Neural progenitor cell (in vitro differentiated cells): ENCODE results near the gene ANKRD2. TPM values are rescaled to one million over a fixed set of nuclear protein-coding genes. Genes with fewer than 3 reads are reported as not detected.
A peak's percentile ranks its signal among the peaks of the same experiment; 100 is the strongest.

Source experiments
- DNase-seq: peaks from one replicate; pipeline ENCODE4 v3.0.0-alpha.2; 2016; ENCODE audit warnings: low spot score
- H2AFZ ChIP-seq: fragments of 200-600 bp; sonication (generic); replicated peaks from 2 replicates; pipeline ENCODE4 v1.6.1; 2016; ENCODE audit warnings: antibody characterized with exemption
- H3F3A ChIP-seq: fragments of 200-600 bp; sonication (generic); 2 replicates; pipeline ENCODE4 v1.6.1; 2016; ENCODE audit warnings: antibody characterized with exemption, low read depth
- H3K27ac ChIP-seq: fragments of 200-600 bp; sonication (generic); 2 replicates; pipeline ENCODE4 v1.5.1; 2016; ENCODE audit warnings: mild to moderate bottlenecking
- H3K27me3 ChIP-seq: fragments of 200-600 bp; sonication (generic); 2 replicates; pipeline ENCODE4 v1.6.1; 2016; ENCODE audit warnings: mild to moderate bottlenecking, moderate library complexity
- H3K36me3 ChIP-seq: fragments of 200-600 bp; sonication (generic); 2 replicates; pipeline ENCODE4 v1.5.1; 2016
- H3K4me1 ChIP-seq: fragments of 200-600 bp; sonication (generic); 2 replicates; pipeline ENCODE4 v1.6.1; 2016; ENCODE audit warnings: mixed run types
- H3K4me2 ChIP-seq: fragments of 200-600 bp; sonication (generic); 2 replicates; pipeline ENCODE4 v1.6.1; 2016
- H3K4me3 ChIP-seq: fragments of 200-600 bp; sonication (generic); 2 replicates; pipeline ENCODE4 v1.5.1; 2016
- H3K79me2 ChIP-seq: fragments of 200-600 bp; sonication (generic); 2 replicates; pipeline ENCODE4 v1.6.1; 2016; ENCODE audit warnings: low read depth
- H3K9ac ChIP-seq: fragments of 200-600 bp; sonication (generic); 2 replicates; pipeline ENCODE4 v1.6.1; 2016
- H3K9me3 ChIP-seq: fragments of 200-600 bp; sonication (generic); 2 replicates; pipeline ENCODE4 v1.5.1; 2016; ENCODE audit warnings: low read depth
- H4K20me1 ChIP-seq: fragments of 200-600 bp; sonication (generic); 2 replicates; pipeline ENCODE4 v1.6.1; 2016; ENCODE audit warnings: low read depth
- H3K27ac Mint-ChIP-seq: 3 replicates; pipeline ENCODE4 v1.8.0; 2021; ENCODE audit warnings: mixed read lengths
- H3K27me3 Mint-ChIP-seq: 2 replicates; pipeline ENCODE4 v1.8.0; 2022; ENCODE audit warnings: low read depth, mild to moderate bottlenecking, inconsistent platforms, moderate library complexity, mixed read lengths; ENCODE audit not compliant: insufficient read depth
- H3K36me3 Mint-ChIP-seq: 3 replicates; pipeline ENCODE4 v1.8.0; 2021; ENCODE audit warnings: mixed read lengths
- H3K4me1 Mint-ChIP-seq: 3 replicates; pipeline ENCODE4 v1.8.0; 2021; ENCODE audit warnings: mixed read lengths
- H3K4me3 Mint-ChIP-seq: 3 replicates; pipeline ENCODE4 v1.8.0; 2021; ENCODE audit warnings: mild to moderate bottlenecking, moderate library complexity, mixed read lengths
- H3K9me3 Mint-ChIP-seq: 3 replicates; pipeline ENCODE4 v1.8.0; 2020; ENCODE audit warnings: mixed read lengths
- CTCF ChIP-seq: fragments of 200-600 bp; sonication (generic); IDR thresholded peaks from 2 replicates; pipeline ENCODE4 v1.5.1; 2017; ENCODE audit warnings: antibody characterized with exemption, mild to moderate bottlenecking
- EZH2 ChIP-seq: fragments of 200-600 bp; sonication (generic); IDR thresholded peaks from 2 replicates; pipeline ENCODE4 v1.6.1; 2017; ENCODE audit warnings: antibody characterized with exemption, mild to moderate bottlenecking, moderate library complexity
- EZH2phosphoT487 ChIP-seq: fragments of 200-600 bp; sonication (generic); IDR thresholded peaks from 2 replicates; pipeline ENCODE4 v1.6.1; 2017; ENCODE audit warnings: antibody characterized with exemption
- total RNA-seq: library from RNA; depleted of rRNA; stranded (reverse); fragments of >200 nt; gene quantifications from 2 replicates; pipeline ENCODE4 v1.2.3, GENCODE V29; 2015; ENCODE audit warnings: low replicate concordance

The ANKRD2 gene
- total RNA-seq, 1 donor from 2014 or later: not detected

- Histone ChIP-seq H3K9me3 (no peaks in the 10 kb centered on the region), H3K9ac (no peak overlapping the region), H3K27ac (no peak overlapping the region), H3K4me1 (no peaks in the 10 kb centered on the region), H3K79me2 (no peaks in the 10 kb centered on the region), H2AFZ (no peak overlapping the region), H3F3A (no peaks in the 10 kb centered on the region), H4K20me1 (no peaks in the 10 kb centered on the region), H3K27me3 (no peaks in the 10 kb centered on the region), H3K4me3 (no peak overlapping the region), H3K4me2 (no peak overlapping the region), H3K36me3 (no peaks in the 10 kb centered on the region)
- peaks cover 23% of the 10 kb centered on the region for H3K4me1 Mint-ChIP-seq
- peaks cover 2% of the 10 kb centered on the region for H3K27me3 Mint-ChIP-seq
- peaks cover 4% of the 10 kb centered on the region for H3K36me3 Mint-ChIP-seq
- no peak overlapping the region for H3K4me3 Mint-ChIP-seq
- H3K9me3 Mint-ChIP-seq: peaks cover 5% of the 10 kb centered on the region
- peak; percentile 33 for DNase-seq
- TF ChIP-seq EZH2phosphoT487 (no peak), CTCF (no peak), EZH2 (no peak)
- peak overlapping the region; percentile 95 for H3K27ac Mint-ChIP-seq
Measured at GRCh38 chr10:97532935-97533671, 39.5 kb upstream of the ANKRD2 start.

- no peaks in the 10 kb centered on the region for H3K27me3 ChIP-seq
- H3K27me3 Mint-ChIP-seq: peaks cover 2% of the 10 kb centered on the region
- no peak for TF ChIP-seq EZH2
- no peak for TF ChIP-seq EZH2phosphoT487
- no peak for TF ChIP-seq CTCF
- H3K79me2 ChIP-seq: no peaks in the 10 kb centered on the region
- no peak overlapping the region for H3K27ac Mint-ChIP-seq
- peaks cover 26% of the 10 kb centered on the region for H3K4me1 Mint-ChIP-seq
- H3K4me2 ChIP-seq: no peak overlapping the region
- no peaks in the 10 kb centered on the region for H3K4me1 ChIP-seq
- no peak overlapping the region for H3K9ac ChIP-seq
- no peaks in the 10 kb centered on the region for H3K36me3 ChIP-seq
- H2AFZ ChIP-seq: no peak overlapping the region
- H3K9me3 ChIP-seq: no peaks in the 10 kb centered on the region
- H3K4me3 Mint-ChIP-seq: no peak overlapping the region
- H3F3A ChIP-seq: no peaks in the 10 kb centered on the region
- H4K20me1 ChIP-seq: no peaks in the 10 kb centered on the region
- no peak overlapping the region for H3K4me3 ChIP-seq
- H3K9me3 Mint-ChIP-seq: peaks cover 5% of the 10 kb centered on the region
- no peak overlapping the region for H3K27ac ChIP-seq
- H3K36me3 Mint-ChIP-seq: peaks cover 4% of the 10 kb centered on the region
- no peak for DNase-seq
Measured at GRCh38 chr10:97533888-97534287, 38.7 kb upstream of the ANKRD2 start.

- Histone ChIP-seq H3K36me3 (no peaks in the 10 kb centered on the region), H4K20me1 (no peaks in the 10 kb centered on the region), H3K4me3 (no peak overlapping the region), H3K27ac (no peak overlapping the region), H3K9ac (no peak overlapping the region), H3K27me3 (no peaks in the 10 kb centered on the region), H3K79me2 (no peaks in the 10 kb centered on the region), H3K4me2 (no peak overlapping the region), H3K9me3 (no peaks in the 10 kb centered on the region), H3K4me1 (peaks cover under 1% of the 10 kb centered on the region), H3F3A (no peaks in the 10 kb centered on the region), H2AFZ (no peak overlapping the region)
- peaks cover 2% of the 10 kb centered on the region for H3K27me3 Mint-ChIP-seq
- peaks cover 2% of the 10 kb centered on the region for H3K36me3 Mint-ChIP-seq
- peak; percentile 62 for DNase-seq
- H3K9me3 Mint-ChIP-seq: peaks cover 2% of the 10 kb centered on the region
- H3K4me3 Mint-ChIP-seq: no peak overlapping the region
- TF ChIP-seq CTCF: peak; percentile 70
- TF ChIP-seq EZH2: no peak
- no peak for TF ChIP-seq EZH2phosphoT487
- H3K27ac Mint-ChIP-seq: no peak overlapping the region
- H3K4me1 Mint-ChIP-seq: peaks cover 29% of the 10 kb centered on the region
Measured at GRCh38 chr10:97534746-97535367, 37.7 kb upstream of the ANKRD2 start.
